K562 (cell line): ENCODE measurements around the gene C16orf90.
"Not testable (repeated sequence)": the region's sequence is repeated elsewhere in the genome, so short reads cannot be mapped to it uniquely, and the experiment has no call there.

Experiments
- BCOR ChIP-seq: fragments of 450-650 bp; IDR thresholded peaks from 2 replicates; pipeline ENCODE4 v1.6.1; 2016
- BRF1 ChIP-seq: IDR thresholded peaks from 3 replicates; pipeline ENCODE4 v1.6.1; 2011; ENCODE audit warnings: borderline replicate concordance, mild to moderate bottlenecking; ENCODE audit not compliant: insufficient read length; ENCODE audit errors: extremely low read depth
- CEBPB ChIP-seq: fragments of 450-650 bp; IDR thresholded peaks from 2 replicates; pipeline ENCODE4 v1.6.1; 2016; ENCODE audit warnings: missing genetic modification characterization, missing compliant biosample characterization
- NFE2 ChIP-seq: IDR thresholded peaks from 2 replicates; pipeline ENCODE4 v1.6.1; 2014; ENCODE audit warnings: antibody characterized with exemption, low read depth
- PHF8 ChIP-seq: fragments of 200-600 bp; sonication (generic); IDR thresholded peaks from 2 replicates; pipeline ENCODE4 v1.6.1; 2012; ENCODE audit warnings: mixed run types, mild to moderate bottlenecking, inconsistent platforms, low read length, moderate library complexity, borderline replicate concordance
- POLR2A ChIP-seq: fragments of 450-650 bp; conservative IDR thresholded peaks from 2 replicates; pipeline ENCODE4 v1.6.1; 2016
- RBM17 ChIP-seq: fragments of 200-400 bp; formaldehyde crosslinking; IDR thresholded peaks from 2 replicates; pipeline ENCODE4 v1.6.1; 2017; ENCODE audit warnings: low read depth, mild to moderate bottlenecking, low read length, borderline replicate concordance
- SP2 ChIP-seq: IDR thresholded peaks from 2 replicates; pipeline ENCODE4 v1.6.1; 2011; ENCODE audit warnings: mild to moderate bottlenecking, low read depth, low read length, moderate library complexity; ENCODE audit not compliant: poor library complexity, severe bottlenecking; ENCODE audit errors: extremely low read depth
- ZFP30 ChIP-seq: fragments of 250-450 bp; sonication (Bioruptor Pico); IDR thresholded peaks from 2 replicates; pipeline ENCODE4 v1.8.0; 2022; ENCODE audit warnings: moderate library complexity, mild to moderate bottlenecking, inconsistent platforms, borderline replicate concordance
- ZNF75A ChIP-seq: fragments of 450-650 bp; formaldehyde crosslinking; IDR thresholded peaks from 2 replicates; pipeline ENCODE4 v1.4.0; 2020; ENCODE audit warnings: mild to moderate bottlenecking
- TF ChIP-seq, protein P1 (sequence below), 3 experiments: IDR thresholded peaks in 2 of 3; conservative IDR thresholded peaks in 1 of 3; 2 replicates each; pipeline ENCODE4 v1.5.1; 2011 to 2012; ENCODE audit warnings: low read length in 3 of 3, mild to moderate bottlenecking in 3 of 3, control low read depth in 2 of 3, improper control_type of control experiment in 1 of 3, inconsistent platforms in 1 of 3, low read depth in 1 of 3, mixed read lengths in 1 of 3, moderate library complexity in 1 of 3; ENCODE audit not compliant: insufficient read depth in 2 of 3
- TF ChIP-seq, protein P2 (sequence below): sonication (generic); formaldehyde crosslinking; IDR thresholded peaks from 2 replicates; pipeline ENCODE4 v1.8.1; 2022; ENCODE audit warnings: missing genetic modification reagents
- TF ChIP-seq, protein P3 (sequence below): sonication (generic); formaldehyde crosslinking; IDR thresholded peaks from 2 replicates; pipeline ENCODE4 v1.8.0; 2022; ENCODE audit warnings: mild to moderate bottlenecking, missing genetic modification reagents

DNA sequence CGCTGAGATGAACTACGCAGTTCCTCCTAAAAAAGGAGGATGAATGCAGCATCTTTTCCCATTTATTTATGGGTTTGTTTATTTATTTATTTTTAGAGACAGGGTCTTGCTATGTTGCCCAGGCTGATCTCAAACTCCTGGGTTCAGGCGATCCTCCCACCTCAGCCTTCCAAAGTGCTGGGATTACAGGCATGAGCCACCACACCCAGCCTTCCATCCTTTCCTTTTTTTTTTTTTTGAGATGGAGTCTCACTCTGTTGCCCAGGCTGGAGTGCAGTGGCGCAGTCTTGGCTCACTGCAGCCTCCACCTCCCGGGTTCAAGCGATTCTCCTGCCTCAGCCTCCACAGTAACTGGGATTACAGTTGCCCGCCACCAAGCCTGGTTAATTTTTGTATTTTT, 20.4 kb downstream of the C16orf90 start:
- TF ChIP-seq, protein P1, sequence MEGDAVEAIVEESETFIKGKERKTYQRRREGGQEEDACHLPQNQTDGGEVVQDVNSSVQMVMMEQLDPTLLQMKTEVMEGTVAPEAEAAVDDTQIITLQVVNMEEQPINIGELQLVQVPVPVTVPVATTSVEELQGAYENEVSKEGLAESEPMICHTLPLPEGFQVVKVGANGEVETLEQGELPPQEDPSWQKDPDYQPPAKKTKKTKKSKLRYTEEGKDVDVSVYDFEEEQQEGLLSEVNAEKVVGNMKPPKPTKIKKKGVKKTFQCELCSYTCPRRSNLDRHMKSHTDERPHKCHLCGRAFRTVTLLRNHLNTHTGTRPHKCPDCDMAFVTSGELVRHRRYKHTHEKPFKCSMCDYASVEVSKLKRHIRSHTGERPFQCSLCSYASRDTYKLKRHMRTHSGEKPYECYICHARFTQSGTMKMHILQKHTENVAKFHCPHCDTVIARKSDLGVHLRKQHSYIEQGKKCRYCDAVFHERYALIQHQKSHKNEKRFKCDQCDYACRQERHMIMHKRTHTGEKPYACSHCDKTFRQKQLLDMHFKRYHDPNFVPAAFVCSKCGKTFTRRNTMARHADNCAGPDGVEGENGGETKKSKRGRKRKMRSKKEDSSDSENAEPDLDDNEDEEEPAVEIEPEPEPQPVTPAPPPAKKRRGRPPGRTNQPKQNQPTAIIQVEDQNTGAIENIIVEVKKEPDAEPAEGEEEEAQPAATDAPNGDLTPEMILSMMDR (IDR thresholded peaks at IDR 0.05 in 2 of 3, conservative IDR thresholded peaks at IDR 0.05 in 1 of 3; ENCODE audit: insufficient read depth in 2 of 3, low read depth in 1 of 3, low read length in 3 of 3): not testable (repeated sequence)
- TF ChIP-seq SP2; NFE2; RBM17; CEBPB (tag); PHF8; BRF1; ZNF75A (CRISPR knock-in tag); ZFP30; POLR2A: not testable (repeated sequence)
- TF ChIP-seq, protein P2, sequence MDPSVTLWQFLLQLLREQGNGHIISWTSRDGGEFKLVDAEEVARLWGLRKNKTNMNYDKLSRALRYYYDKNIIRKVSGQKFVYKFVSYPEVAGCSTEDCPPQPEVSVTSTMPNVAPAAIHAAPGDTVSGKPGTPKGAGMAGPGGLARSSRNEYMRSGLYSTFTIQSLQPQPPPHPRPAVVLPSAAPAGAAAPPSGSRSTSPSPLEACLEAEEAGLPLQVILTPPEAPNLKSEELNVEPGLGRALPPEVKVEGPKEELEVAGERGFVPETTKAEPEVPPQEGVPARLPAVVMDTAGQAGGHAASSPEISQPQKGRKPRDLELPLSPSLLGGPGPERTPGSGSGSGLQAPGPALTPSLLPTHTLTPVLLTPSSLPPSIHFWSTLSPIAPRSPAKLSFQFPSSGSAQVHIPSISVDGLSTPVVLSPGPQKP (CRISPR knock-in tag): not testable (repeated sequence)
- TF ChIP-seq BCOR: peak; percentile 30; the same call in 1 of the 2 replicates
- TF ChIP-seq, protein P3, sequence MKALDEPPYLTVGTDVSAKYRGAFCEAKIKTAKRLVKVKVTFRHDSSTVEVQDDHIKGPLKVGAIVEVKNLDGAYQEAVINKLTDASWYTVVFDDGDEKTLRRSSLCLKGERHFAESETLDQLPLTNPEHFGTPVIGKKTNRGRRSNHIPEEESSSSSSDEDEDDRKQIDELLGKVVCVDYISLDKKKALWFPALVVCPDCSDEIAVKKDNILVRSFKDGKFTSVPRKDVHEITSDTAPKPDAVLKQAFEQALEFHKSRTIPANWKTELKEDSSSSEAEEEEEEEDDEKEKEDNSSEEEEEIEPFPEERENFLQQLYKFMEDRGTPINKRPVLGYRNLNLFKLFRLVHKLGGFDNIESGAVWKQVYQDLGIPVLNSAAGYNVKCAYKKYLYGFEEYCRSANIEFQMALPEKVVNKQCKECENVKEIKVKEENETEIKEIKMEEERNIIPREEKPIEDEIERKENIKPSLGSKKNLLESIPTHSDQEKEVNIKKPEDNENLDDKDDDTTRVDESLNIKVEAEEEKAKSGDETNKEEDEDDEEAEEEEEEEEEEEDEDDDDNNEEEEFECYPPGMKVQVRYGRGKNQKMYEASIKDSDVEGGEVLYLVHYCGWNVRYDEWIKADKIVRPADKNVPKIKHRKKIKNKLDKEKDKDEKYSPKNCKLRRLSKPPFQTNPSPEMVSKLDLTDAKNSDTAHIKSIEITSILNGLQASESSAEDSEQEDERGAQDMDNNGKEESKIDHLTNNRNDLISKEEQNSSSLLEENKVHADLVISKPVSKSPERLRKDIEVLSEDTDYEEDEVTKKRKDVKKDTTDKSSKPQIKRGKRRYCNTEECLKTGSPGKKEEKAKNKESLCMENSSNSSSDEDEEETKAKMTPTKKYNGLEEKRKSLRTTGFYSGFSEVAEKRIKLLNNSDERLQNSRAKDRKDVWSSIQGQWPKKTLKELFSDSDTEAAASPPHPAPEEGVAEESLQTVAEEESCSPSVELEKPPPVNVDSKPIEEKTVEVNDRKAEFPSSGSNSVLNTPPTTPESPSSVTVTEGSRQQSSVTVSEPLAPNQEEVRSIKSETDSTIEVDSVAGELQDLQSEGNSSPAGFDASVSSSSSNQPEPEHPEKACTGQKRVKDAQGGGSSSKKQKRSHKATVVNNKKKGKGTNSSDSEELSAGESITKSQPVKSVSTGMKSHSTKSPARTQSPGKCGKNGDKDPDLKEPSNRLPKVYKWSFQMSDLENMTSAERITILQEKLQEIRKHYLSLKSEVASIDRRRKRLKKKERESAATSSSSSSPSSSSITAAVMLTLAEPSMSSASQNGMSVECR (CRISPR knock-in tag): not testable (repeated sequence)
